GM10248 (cell line): Measurements from ENCODE around the gene TMEM238.

Experiments
- CTCF ChIA-PET: fragments of 300-600 bp; sonication (Branson Sonifier 250); formaldehyde crosslinking; extraction: SDS; loops from one replicate; lab custom pipeline; 2021; ENCODE audit warnings: antibody characterized with exemption; lab: Yijun Ruan, JAX
- POLR2A ChIA-PET: fragments of 350-650 bp; sonication (Branson Sonifier 250); formaldehyde crosslinking; extraction: SDS; loops from one replicate; lab custom pipeline; 2020; ENCODE audit warnings: antibody characterized with exemption; lab: Yijun Ruan, JAX
- DNase-seq: peaks from one replicate; pipeline ENCODE4 v3.0.0; 2012; ENCODE audit errors: extremely low spot score
- TF ChIP-seq, protein P1 (sequence below): IDR thresholded peaks from 2 replicates; pipeline ENCODE4 v1.5.1; 2012; ENCODE audit warnings: mild to moderate bottlenecking, low read depth; ENCODE audit errors: extremely low read depth, missing control alignments, control extremely low read depth

The TMEM238 gene

DNA sequence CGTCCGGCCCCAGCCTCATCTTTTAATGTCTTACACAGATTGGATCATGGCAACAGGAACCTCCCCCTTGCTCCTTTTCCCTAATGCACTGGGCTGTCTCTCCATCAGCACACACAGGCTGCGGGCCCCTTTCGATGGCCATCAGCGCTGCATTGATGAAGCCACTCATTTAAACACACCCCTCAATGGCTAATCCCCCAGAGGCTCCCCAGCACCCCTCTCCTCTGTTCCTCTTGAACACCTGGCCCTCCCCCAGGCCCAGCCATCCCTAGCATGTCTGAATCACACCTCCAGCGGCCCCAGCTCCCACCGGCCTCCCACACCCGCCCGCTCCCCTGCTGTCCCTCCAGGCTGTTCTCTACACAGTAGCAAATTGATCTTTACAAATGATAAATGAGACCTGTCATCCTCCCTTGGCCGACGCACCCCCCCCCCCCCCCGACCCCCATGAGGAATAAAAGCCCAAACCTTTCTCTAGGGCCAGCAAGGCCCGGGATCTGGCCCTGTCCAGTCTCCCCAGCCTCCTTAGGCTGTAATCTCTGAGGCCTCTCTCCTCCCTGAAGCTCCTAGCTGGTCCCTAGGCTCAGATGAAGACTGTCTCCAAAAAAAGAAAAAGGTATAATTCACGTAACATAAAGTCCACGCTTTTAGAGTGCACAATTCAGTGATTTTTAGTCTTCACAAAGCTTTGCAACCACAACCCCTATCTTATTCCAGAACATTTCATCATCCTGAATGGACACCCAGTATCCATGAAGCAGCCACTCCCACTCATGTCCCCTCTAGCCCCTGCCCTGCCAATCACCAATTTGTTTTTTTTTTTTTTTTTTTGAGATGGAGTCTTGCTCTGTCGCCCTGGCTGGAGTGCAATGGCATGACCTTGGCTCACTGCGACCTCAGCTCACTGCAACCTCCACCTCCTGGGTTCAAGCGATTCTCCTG lies 9.0 kb upstream of the TMEM238 start:
- ChIA-PET CTCF (interaction anchor here (1.9 kb wide), 1 partner anchor 25 kb away, joined by 6 read pairs; no protein-coding TSS in a partner anchor), POLR2A (interaction anchor here (1.2 to 1.5 kb wide), 2 partner anchors 9 to 12 kb away, joined by 3 to 13 read pairs; partner anchors contain the start of gene TMEM238)
- TF ChIP-seq, protein P1, sequence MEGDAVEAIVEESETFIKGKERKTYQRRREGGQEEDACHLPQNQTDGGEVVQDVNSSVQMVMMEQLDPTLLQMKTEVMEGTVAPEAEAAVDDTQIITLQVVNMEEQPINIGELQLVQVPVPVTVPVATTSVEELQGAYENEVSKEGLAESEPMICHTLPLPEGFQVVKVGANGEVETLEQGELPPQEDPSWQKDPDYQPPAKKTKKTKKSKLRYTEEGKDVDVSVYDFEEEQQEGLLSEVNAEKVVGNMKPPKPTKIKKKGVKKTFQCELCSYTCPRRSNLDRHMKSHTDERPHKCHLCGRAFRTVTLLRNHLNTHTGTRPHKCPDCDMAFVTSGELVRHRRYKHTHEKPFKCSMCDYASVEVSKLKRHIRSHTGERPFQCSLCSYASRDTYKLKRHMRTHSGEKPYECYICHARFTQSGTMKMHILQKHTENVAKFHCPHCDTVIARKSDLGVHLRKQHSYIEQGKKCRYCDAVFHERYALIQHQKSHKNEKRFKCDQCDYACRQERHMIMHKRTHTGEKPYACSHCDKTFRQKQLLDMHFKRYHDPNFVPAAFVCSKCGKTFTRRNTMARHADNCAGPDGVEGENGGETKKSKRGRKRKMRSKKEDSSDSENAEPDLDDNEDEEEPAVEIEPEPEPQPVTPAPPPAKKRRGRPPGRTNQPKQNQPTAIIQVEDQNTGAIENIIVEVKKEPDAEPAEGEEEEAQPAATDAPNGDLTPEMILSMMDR: no peak
- DNase-seq: no peak

DNA sequence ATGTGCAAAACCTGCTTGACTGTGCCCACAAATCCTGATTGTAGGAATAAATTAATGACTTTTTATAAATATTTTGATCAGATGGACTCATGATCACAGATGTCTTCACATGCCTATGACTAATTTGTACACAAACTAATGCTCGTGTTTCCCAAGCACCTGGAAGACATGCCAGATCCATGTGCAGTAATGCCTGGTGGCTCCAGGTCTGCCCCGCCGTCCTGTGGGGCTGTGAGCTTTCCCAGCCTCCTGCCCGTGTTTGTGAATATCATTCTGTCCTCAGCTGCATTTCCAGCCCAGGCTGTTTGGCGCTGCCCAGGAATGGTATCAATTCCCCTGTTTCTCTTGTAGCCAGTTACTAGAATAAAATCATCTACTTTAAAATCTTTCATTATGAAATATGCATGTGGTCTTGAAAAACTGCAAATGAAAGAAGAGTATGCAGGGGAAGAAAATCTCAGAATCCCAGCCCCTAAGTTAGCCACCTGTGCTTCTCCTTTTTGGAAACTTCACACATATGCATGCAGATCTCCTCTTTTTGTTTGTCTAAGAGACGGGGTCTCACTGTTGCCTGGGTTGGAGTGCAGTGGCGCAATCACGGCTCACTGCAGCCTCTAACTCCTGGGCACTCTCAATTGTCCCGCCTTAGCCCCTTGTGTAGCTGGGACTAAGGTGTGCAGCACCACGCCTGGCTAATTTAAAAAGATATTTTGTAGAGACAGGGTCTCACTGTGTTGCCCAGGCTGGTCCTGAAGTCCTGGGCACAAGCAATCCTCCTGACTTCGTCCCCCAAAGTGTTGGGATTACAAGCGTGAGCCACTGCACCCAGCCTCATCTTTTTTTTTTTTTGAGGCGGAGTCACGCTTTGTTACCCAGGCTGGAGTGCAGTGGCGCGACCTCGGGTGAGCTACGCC lies 7.9 kb upstream of the TMEM238 start:
- ChIA-PET POLR2A (interaction anchor here (0.7 to 6.1 kb wide), 3 partner anchors 15 to 221 kb away, joined by 3 to 29 read pairs (median 3); partner anchors contain the start of gene UBE2S), CTCF (no interaction called here)
- no peak for DNase-seq
- TF ChIP-seq, protein P1: no peak

DNA sequence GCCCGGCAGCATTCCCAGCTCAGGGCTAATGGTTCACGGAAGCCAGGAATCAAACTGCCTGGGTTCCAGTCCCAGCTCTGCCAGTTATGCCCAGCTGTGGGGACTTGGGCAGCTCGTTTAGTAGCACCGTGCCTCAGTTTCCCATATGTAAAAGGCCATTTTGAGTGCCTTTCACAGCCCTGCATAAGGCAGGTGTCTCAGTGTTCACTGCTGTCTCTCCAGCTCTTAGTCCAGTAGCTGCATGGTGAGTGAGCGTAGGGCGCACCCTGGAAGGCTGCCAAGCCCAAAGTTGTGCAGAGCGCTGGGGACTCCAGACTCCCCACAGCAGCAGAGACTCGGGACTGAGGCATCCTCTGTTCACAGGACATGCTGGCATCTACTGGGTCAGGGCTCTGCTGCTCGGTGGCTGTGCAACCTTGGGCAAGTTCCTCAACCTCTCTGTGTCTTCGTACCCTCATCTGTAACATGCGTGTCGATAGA lies 7.1 kb upstream of the TMEM238 start:
- TF ChIP-seq, protein P1: no peak
- ChIA-PET POLR2A (interaction anchor here (0.9 to 6.1 kb wide), 3 partner anchors 9 to 52 kb away, joined by 3 to 29 read pairs (median 4); partner anchors contain the start of genes KMT5C and UBE2S), CTCF (interaction anchor here (1.4 to 1.6 kb wide), 2 partner anchors 20 to 52 kb away, joined by 3 to 4 read pairs; partner anchors contain the start of gene KMT5C)
- DNase-seq: no peak

DNA sequence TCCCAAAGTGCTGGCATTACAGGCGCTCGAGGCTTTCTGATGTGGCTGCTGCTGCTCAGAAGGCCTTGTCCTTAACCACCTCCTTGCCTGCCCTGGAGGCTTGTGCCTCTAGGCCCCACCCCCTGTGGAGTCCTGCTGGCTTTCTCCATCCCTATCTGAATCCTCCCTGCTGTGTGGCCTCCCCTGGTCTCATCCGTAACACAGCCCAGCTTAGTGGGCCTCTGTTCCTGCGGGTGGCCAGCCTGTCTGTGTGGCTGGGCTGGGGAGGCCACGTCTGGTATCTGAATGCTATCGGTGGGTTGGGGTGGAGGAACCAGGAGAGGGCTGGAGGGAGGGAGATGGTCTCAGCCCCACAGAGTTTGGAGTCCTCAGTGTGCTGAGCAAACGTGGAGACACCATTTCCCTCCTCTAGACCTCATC lies 6.4 kb upstream of the TMEM238 start:
- ChIA-PET CTCF (interaction anchor here (1.4 to 1.6 kb wide), 2 partner anchors 21 to 51 kb away, joined by 3 to 4 read pairs; partner anchors contain the start of gene KMT5C), POLR2A (interaction anchor here (0.9 to 6.1 kb wide), 4 partner anchors 9 to 51 kb away, joined by 3 to 29 read pairs (median 6); partner anchors contain the start of genes KMT5C and UBE2S)
- no peak for DNase-seq
- TF ChIP-seq, protein P1: no peak

DNA sequence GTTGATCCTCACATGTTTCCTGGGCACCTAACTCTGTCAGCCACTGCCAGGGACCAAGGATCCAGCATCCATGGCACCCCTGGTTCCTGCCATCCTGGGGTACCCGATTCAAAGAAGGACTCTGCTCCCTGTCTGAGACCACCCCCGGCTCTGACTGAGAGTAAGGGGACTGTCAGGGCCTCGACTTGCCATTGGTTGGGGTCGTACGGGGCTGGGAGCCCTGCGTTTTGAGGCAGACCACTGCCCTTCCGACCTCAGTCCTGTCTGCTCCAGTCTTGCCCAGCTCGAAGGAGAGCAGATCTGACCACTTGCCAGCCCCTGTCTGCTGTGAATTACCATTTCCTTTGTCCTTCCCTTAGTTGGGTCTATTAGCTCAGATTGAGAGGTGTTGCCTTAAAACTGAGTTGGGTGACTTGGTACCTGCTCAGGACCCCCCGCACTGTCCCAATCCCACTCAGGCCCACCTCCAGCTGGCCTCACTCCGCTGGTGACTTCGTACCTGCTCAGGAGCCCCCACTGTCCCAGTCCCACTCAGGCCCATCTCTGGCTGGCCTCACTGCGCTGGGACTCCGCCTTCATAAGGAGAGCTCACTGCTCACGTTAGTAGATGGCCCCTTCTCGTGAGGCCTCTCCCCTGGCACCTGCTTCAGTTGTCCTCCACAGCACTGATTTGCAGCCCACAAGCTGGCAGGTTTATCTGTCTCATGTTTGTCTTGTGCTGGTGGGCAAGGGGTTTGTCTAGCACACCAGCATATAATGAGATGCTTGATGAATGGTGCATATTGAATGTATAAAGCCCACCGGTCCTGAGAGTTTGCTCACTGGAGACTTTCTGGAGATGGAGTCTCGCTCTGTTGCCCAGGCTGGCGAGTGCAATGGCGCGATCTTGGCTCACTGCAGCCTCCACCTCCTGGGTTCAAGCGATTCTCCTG lies 5.6 kb upstream of the TMEM238 start:
- ChIA-PET CTCF (interaction anchor here (1.4 to 1.9 kb wide), 3 partner anchors 21 to 88 kb away, joined by 3 to 5 read pairs (median 4); partner anchors contain the start of gene KMT5C), POLR2A (interaction anchor here (0.6 to 6.1 kb wide), 5 partner anchors 8 to 229 kb away, joined by 3 to 29 read pairs (median 6); partner anchors contain the start of gene UBE2S)
- TF ChIP-seq, protein P1: no peak
- no peak for DNase-seq
